WTC11 (cell line): ENCODE data around the gene LMLN. TPM values are rescaled to one million over a fixed set of nuclear protein-coding genes. Genes with fewer than 3 reads are reported as not detected.

ENCODE experiments used
- ATAC-seq: fragments of 200-7000 bp; cut with Tn5 transposase; 2 replicates; pipeline ENCODE4 v1.10.0; 2021; ENCODE audit warnings: mild to moderate bottlenecking, moderate library complexity
- CTCF ChIA-PET: fragments of 300-600 bp; sonication (Branson Sonifier 250); formaldehyde crosslinking; loops from one replicate; lab custom pipeline; 2021; ENCODE audit warnings: antibody characterized with exemption; lab: Charles Lee
- POLR2A ChIA-PET: fragments of 350-600 bp; sonication (Branson Sonifier 250); formaldehyde crosslinking; loops from one replicate; lab custom pipeline; 2021; ENCODE audit warnings: antibody characterized with exemption; lab: Charles Lee
- DNase-seq: peaks from one replicate; pipeline ENCODE4 v3.0.0; 2021; ENCODE audit warnings: low spot score
- H3K27ac Mint-ChIP-seq: 2 replicates; pipeline ENCODE4 v1.8.0; 2021; ENCODE audit warnings: mixed read lengths
- H3K27me3 Mint-ChIP-seq: 2 replicates; pipeline ENCODE4 v1.8.0; 2021; ENCODE audit warnings: low read depth, mild to moderate bottlenecking, moderate library complexity, mixed read lengths
- H3K36me3 Mint-ChIP-seq: 2 replicates; pipeline ENCODE4 v1.8.0; 2021; ENCODE audit warnings: mixed read lengths
- H3K4me1 Mint-ChIP-seq: 2 replicates; pipeline ENCODE4 v1.8.0; 2022; ENCODE audit warnings: mixed read lengths
- H3K4me3 Mint-ChIP-seq: 2 replicates; pipeline ENCODE4 v1.8.0; 2021; ENCODE audit warnings: mild to moderate bottlenecking, moderate library complexity, mixed read lengths
- H3K9me3 Mint-ChIP-seq: 2 replicates; pipeline ENCODE4 v1.8.0; 2021; ENCODE audit warnings: mixed read lengths
- FOXK1 ChIP-seq: sonication (generic); formaldehyde crosslinking; IDR thresholded peaks from 2 replicates; pipeline ENCODE4 v1.8.0; 2022; ENCODE audit warnings: mild to moderate bottlenecking, moderate library complexity, missing genetic modification reagents
- IRF2 ChIP-seq: sonication (generic); formaldehyde crosslinking; IDR thresholded peaks from 2 replicates; pipeline ENCODE4 v1.8.0; 2022; ENCODE audit warnings: low read depth, missing genetic modification reagents, borderline replicate concordance
- JUN ChIP-seq: sonication (generic); formaldehyde crosslinking; IDR thresholded peaks from 2 replicates; pipeline ENCODE4 v1.8.0; 2023; ENCODE audit warnings: mild to moderate bottlenecking, missing genetic modification reagents
- NFE2L1 ChIP-seq: sonication (generic); formaldehyde crosslinking; IDR thresholded peaks from 2 replicates; pipeline ENCODE4 v1.8.1; 2023; ENCODE audit warnings: missing genetic modification reagents
- RELA ChIP-seq: sonication (generic); formaldehyde crosslinking; IDR thresholded peaks from 2 replicates; pipeline ENCODE4 v1.8.1; 2022; ENCODE audit warnings: missing genetic modification reagents, mild to moderate bottlenecking, borderline replicate concordance
- total RNA-seq: library from RNA; stranded (reverse); gene quantifications from 3 replicates; pipeline ENCODE4 v1.2.3, GENCODE V29; 2021
- TF ChIP-seq, protein P1 (sequence below): sonication (generic); formaldehyde crosslinking; IDR thresholded peaks from 2 replicates; pipeline ENCODE4 v1.8.1; 2022; ENCODE audit warnings: low read depth, mild to moderate bottlenecking, moderate library complexity, missing genetic modification reagents, borderline replicate concordance
- TF ChIP-seq, protein P2 (sequence below): fragments of 200-600 bp; IDR thresholded peaks from 2 replicates; pipeline ENCODE4 v1.8.0; 2022; ENCODE audit warnings: antibody characterized with exemption
- TF ChIP-seq, protein P3 (sequence below): sonication (generic); formaldehyde crosslinking; IDR thresholded peaks from 2 replicates; pipeline ENCODE4 v1.8.0; 2023; ENCODE audit warnings: missing genetic modification reagents, mild to moderate bottlenecking, borderline replicate concordance

The LMLN gene
- total RNA-seq, 1 experiment from 2014 or later, result 5.2 TPM

DNA sequence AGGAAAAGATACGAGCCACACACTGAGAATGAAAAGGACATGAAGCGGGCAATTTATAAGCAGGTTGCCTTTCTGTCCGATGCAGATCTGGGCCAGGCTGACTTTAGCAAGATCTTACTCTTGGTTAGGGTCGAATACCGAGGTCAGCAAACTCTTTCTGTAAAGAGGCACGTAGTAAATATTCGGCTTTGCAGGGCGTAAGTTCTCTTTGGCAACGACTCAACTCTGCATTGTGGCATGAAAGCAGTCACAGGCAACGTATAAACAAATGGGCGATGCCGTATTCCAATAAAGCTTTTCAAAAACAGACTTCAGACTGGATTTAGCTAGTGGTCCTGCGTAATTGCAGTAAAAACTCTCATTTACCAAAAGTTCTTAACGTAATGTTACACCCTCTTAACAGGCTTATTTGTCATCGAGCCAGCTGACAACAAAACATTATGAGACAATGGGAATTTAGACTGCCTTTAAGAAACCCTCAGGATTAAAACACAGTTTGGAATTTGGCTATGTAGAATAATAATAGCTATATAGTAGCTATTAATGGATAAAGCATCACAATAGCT is 23.1 kb upstream of the LMLN start (continued):
- TF ChIP-seq, protein P1, sequence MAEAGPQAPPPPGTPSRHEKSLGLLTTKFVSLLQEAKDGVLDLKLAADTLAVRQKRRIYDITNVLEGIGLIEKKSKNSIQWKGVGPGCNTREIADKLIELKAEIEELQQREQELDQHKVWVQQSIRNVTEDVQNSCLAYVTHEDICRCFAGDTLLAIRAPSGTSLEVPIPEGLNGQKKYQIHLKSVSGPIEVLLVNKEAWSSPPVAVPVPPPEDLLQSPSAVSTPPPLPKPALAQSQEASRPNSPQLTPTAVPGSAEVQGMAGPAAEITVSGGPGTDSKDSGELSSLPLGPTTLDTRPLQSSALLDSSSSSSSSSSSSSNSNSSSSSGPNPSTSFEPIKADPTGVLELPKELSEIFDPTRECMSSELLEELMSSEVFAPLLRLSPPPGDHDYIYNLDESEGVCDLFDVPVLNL, result no peak

DNA sequence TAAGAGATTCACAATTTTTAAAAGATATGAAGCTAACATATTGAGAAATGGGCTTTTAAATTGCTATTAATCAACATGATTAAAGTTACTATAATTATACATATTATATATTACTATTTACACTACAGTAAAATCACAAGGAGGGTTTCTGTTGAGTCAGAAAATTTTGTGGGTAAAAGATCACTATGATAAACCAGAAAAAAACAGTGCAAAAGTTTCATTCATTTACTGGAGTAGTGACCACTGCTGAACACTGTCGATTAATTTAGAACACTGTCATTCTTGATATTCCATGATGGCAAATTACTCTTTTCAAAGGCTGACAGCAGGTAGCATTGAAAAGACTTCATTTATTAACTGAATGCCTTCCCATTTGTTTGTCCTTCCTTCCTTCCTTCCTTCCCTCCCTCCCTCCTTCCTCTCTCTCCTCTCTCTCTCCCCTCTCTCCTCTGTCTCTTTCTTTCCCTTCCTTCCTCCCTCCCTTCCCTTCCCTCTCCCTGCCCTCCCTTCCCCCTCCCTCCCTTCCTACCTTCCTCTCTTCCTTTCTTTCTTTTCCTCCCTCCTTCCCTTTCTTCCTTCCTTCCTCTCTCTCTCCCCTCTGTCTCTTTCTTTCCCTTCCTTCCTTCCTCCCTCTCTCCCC is 19.2 kb upstream of the LMLN start:
- DNase-seq (no peak), ATAC-seq (no peak)
- CTCF ChIA-PET, result no interaction called here
- Mint-ChIP-seq H3K4me3 (no peak overlapping the region), H3K9me3 (no peaks in the 10 kb centered on the region), H3K27me3 (no peaks in the 10 kb centered on the region), H3K36me3 (no peaks in the 10 kb centered on the region), H3K4me1 (peaks cover 5% of the 10 kb centered on the region; the same call in 1 of the 2 replicates), H3K27ac (no peak overlapping the region)
- POLR2A ChIA-PET, result no interaction called here
- TF ChIP-seq FOXK1 (CRISPR knock-in tag), result no peak
- TF ChIP-seq NFE2L1 (CRISPR knock-in tag), result no peak

DNA sequence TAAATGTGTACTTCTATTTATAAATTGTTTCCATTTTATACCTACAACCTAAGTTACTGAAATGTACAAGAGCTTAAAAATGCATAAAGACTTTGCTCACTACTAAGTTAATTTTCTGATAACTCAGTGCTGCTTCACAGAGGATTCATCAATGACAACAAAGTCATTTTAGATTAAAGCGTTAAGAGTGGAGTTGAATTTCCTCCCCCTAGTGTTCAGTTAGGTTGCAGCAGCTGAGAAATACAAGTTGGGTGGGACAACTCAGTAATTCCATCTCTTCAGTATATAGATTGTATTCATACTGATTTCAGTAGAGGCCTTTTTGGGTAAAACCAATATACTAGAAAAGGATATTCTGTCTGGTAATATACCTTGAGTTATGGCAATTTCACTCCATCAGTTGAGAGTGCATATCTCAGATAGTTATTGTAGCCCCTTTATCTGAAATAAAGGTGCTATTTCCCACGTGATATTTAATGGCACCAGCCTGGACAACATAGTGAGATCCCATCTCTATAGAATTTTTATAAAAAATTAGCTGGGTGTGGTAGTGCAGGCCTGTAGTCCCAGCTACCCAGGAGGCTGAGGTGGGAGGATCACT is 17.0 kb upstream of the LMLN start:
- Mint-ChIP-seq H3K4me1 (no peaks in the 10 kb centered on the region), H3K4me3 (no peak overlapping the region), H3K36me3 (no peaks in the 10 kb centered on the region), H3K27ac (no peak overlapping the region), H3K9me3 (no peaks in the 10 kb centered on the region), H3K27me3 (no peaks in the 10 kb centered on the region)
- TF ChIP-seq JUN (CRISPR knock-in tag), result no peak
- TF ChIP-seq, protein P2, sequence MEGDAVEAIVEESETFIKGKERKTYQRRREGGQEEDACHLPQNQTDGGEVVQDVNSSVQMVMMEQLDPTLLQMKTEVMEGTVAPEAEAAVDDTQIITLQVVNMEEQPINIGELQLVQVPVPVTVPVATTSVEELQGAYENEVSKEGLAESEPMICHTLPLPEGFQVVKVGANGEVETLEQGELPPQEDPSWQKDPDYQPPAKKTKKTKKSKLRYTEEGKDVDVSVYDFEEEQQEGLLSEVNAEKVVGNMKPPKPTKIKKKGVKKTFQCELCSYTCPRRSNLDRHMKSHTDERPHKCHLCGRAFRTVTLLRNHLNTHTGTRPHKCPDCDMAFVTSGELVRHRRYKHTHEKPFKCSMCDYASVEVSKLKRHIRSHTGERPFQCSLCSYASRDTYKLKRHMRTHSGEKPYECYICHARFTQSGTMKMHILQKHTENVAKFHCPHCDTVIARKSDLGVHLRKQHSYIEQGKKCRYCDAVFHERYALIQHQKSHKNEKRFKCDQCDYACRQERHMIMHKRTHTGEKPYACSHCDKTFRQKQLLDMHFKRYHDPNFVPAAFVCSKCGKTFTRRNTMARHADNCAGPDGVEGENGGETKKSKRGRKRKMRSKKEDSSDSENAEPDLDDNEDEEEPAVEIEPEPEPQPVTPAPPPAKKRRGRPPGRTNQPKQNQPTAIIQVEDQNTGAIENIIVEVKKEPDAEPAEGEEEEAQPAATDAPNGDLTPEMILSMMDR, result peak; percentile 31
- DNase-seq (no peak), ATAC-seq (peak; percentile 66)
- ChIA-PET CTCF (interaction anchor here (0.6 to 1.4 kb wide), 4 partner anchors 17 to 172 kb away, joined by 3 to 8 read pairs (median 5); no protein-coding TSS in a partner anchor), POLR2A (no interaction called here)

DNA sequence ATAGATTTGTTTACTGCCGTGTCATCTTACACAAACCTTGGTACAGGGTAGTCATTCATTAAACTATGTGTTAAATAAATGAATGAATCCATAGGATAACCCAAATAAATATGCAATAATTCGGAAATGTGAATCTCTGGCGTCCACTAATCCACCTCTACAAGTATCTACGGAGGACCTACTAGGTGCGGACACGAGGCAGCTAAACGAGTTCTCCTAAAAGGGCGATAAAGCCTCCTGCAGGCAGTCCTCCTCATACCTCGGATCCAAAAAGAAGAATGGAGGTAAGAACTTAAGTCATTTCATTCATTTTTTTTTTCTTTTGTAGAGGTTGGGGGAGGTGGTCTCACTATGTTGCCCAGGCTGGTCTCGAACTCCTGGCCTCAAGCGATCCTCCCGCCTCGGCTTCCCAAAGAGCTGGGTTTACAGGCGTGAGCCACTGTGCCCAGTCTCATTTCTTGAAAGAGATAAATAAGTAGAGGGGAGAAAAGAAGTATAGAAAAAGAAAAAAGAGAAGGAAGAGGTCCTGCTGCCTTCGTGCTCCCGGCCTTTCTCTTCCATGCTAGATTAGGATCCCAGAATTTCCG is 10.7 kb upstream of the LMLN start:
- peak overlapping the region; percentile 97 for H3K4me3 Mint-ChIP-seq
- H3K9me3 Mint-ChIP-seq, result no peaks in the 10 kb centered on the region
- H3K27ac Mint-ChIP-seq, result peak overlapping the region; percentile 100
- H3K27me3 Mint-ChIP-seq, result no peaks in the 10 kb centered on the region
- POLR2A ChIA-PET, result no interaction called here
- DNase-seq, result no peak
- CTCF ChIA-PET, result interaction anchor here (2.7 kb wide), 1 partner anchor 44 kb away, joined by 9 read pairs; no protein-coding TSS in a partner anchor
- no peak for TF ChIP-seq RELA (CRISPR knock-in tag)
- TF ChIP-seq IRF2 (CRISPR knock-in tag), result no peak
- TF ChIP-seq, protein P3, sequence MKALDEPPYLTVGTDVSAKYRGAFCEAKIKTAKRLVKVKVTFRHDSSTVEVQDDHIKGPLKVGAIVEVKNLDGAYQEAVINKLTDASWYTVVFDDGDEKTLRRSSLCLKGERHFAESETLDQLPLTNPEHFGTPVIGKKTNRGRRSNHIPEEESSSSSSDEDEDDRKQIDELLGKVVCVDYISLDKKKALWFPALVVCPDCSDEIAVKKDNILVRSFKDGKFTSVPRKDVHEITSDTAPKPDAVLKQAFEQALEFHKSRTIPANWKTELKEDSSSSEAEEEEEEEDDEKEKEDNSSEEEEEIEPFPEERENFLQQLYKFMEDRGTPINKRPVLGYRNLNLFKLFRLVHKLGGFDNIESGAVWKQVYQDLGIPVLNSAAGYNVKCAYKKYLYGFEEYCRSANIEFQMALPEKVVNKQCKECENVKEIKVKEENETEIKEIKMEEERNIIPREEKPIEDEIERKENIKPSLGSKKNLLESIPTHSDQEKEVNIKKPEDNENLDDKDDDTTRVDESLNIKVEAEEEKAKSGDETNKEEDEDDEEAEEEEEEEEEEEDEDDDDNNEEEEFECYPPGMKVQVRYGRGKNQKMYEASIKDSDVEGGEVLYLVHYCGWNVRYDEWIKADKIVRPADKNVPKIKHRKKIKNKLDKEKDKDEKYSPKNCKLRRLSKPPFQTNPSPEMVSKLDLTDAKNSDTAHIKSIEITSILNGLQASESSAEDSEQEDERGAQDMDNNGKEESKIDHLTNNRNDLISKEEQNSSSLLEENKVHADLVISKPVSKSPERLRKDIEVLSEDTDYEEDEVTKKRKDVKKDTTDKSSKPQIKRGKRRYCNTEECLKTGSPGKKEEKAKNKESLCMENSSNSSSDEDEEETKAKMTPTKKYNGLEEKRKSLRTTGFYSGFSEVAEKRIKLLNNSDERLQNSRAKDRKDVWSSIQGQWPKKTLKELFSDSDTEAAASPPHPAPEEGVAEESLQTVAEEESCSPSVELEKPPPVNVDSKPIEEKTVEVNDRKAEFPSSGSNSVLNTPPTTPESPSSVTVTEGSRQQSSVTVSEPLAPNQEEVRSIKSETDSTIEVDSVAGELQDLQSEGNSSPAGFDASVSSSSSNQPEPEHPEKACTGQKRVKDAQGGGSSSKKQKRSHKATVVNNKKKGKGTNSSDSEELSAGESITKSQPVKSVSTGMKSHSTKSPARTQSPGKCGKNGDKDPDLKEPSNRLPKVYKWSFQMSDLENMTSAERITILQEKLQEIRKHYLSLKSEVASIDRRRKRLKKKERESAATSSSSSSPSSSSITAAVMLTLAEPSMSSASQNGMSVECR, result peak; percentile 16; the same call in 1 of the 2 replicates
- ATAC-seq, result no peak
- H3K4me1 Mint-ChIP-seq, result peaks cover 32% of the 10 kb centered on the region
- H3K36me3 Mint-ChIP-seq, result peaks cover 41% of the 10 kb centered on the region
